ENCODE data around the gene BRMS1.

DNA sequence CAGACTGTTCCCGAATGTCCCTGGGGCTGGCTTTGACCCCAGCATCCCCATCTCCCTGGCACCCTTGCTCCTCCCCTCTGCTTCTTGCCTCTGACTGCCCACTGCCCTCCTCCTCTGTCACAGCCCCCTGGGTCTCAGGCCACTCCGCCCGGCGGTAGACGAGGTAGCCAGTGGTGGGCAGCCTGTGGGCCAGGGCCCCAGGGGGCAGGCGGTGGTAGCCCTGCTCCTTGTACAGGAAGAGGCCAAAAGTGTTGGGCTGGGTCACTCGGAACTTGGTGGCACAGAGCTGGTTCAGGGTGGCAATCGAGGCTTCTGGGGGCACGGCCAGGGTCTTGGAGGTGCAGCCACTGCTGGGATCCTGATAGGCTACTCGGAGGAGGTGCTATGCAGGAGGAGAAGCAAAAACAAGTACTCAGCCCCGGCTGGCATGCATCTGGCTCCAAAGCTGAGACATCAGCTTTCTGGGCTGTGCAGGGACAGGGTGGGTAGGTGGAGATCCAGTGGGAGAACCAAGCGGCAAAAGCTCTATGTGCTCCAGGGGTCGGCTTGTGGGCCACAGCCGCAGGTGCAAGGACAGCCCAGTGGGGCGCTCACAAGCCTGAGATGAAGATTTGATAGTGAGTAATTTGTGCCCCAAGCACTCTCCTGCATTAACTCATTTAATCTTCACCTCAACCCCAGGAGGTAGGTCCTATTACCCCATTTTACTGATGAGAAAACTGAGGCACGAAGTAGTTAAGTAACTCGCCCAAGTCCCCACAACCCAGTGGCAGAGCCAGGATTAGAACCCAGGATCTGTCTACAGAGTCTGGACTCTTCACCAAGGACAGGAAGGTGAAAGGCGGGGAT is 12.3 kb downstream of the BRMS1 start:
- TF ChIP-seq, protein P1, sequence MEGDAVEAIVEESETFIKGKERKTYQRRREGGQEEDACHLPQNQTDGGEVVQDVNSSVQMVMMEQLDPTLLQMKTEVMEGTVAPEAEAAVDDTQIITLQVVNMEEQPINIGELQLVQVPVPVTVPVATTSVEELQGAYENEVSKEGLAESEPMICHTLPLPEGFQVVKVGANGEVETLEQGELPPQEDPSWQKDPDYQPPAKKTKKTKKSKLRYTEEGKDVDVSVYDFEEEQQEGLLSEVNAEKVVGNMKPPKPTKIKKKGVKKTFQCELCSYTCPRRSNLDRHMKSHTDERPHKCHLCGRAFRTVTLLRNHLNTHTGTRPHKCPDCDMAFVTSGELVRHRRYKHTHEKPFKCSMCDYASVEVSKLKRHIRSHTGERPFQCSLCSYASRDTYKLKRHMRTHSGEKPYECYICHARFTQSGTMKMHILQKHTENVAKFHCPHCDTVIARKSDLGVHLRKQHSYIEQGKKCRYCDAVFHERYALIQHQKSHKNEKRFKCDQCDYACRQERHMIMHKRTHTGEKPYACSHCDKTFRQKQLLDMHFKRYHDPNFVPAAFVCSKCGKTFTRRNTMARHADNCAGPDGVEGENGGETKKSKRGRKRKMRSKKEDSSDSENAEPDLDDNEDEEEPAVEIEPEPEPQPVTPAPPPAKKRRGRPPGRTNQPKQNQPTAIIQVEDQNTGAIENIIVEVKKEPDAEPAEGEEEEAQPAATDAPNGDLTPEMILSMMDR (conservative IDR thresholded peaks at IDR 0.05; ENCODE audit: low read depth, low read length), result no peak
- TF ChIP-seq EZH2 (IDR thresholded peaks at IDR 0.05; ENCODE audit: low read length, unreplicated experiment), result no peak

Measured in PC-3 (cell line).